Neural crest cell (in vitro differentiated cells): Measurements from ENCODE around the gene FLVCR2. TPM values are rescaled to one million over a fixed set of nuclear protein-coding genes. Genes with fewer than 3 reads are reported as not detected.

Experiments used
- DNase-seq: peaks from one replicate; pipeline ENCODE4 v3.0.0; 2021; ENCODE audit warnings: low read depth, mixed read lengths, low spot score
- H3K27ac Mint-ChIP-seq: one replicate; pipeline ENCODE4 v1.8.0; 2021; ENCODE audit warnings: mild to moderate bottlenecking, mixed read lengths; ENCODE audit not compliant: unreplicated experiment
- H3K27me3 Mint-ChIP-seq: 2 replicates; pipeline ENCODE4 v1.8.0; 2021; ENCODE audit warnings: low read depth, mild to moderate bottlenecking, mixed read lengths
- H3K36me3 Mint-ChIP-seq: 2 replicates; pipeline ENCODE4 v1.8.0; 2021; ENCODE audit warnings: low read depth, mild to moderate bottlenecking, mixed read lengths
- H3K4me1 Mint-ChIP-seq: 2 replicates; pipeline ENCODE4 v1.8.0; 2021; ENCODE audit warnings: mixed read lengths
- H3K4me3 Mint-ChIP-seq: one replicate; pipeline ENCODE4 v1.8.0; 2021; ENCODE audit warnings: mild to moderate bottlenecking, mixed read lengths
- H3K9me3 Mint-ChIP-seq: 2 replicates; pipeline ENCODE4 v1.8.0; 2021; ENCODE audit warnings: mixed read lengths
- CTCF ChIP-seq: fragments of 200-600 bp; sonication (generic); conservative IDR thresholded peaks from 2 replicates; pipeline ENCODE4 v1.5.0; 2021; ENCODE audit warnings: antibody characterized with exemption, mild to moderate bottlenecking
- total RNA-seq: library from RNA; stranded (reverse); gene quantifications from 2 replicates; pipeline ENCODE4 v1.2.1, GENCODE V29; 2021

Gene FLVCR2
- total RNA-seq, 1 donor from 2014 or later, result 3.0 TPM

GRCh38 chr14:75602503-75602902 is 24.1 kb downstream of the FLVCR2 start:
- no peak for DNase-seq
- no peak overlapping the region for H3K4me3 Mint-ChIP-seq
- H3K4me1 Mint-ChIP-seq, result no peaks in the 10 kb centered on the region
- no peaks in the 10 kb centered on the region for H3K36me3 Mint-ChIP-seq
- H3K9me3 Mint-ChIP-seq, result peaks cover under 1% of the 10 kb centered on the region
- peaks cover 14% of the 10 kb centered on the region for H3K27me3 Mint-ChIP-seq
- no peak for TF ChIP-seq CTCF
- H3K27ac Mint-ChIP-seq, result no peak overlapping the region

- no peak for DNase-seq
- Mint-ChIP-seq H3K27ac (no peak overlapping the region), H3K9me3 (peaks cover 8% of the 10 kb centered on the region), H3K36me3 (no peaks in the 10 kb centered on the region), H3K27me3 (peaks cover 4% of the 10 kb centered on the region), H3K4me1 (peaks cover 13% of the 10 kb centered on the region), H3K4me3 (no peak overlapping the region)
- no peak for TF ChIP-seq CTCF
Measured at GRCh38 chr14:75604979-75605851, 26.8 kb downstream of the FLVCR2 start.

- peaks cover 14% of the 10 kb centered on the region for H3K4me1 Mint-ChIP-seq
- peaks cover 2% of the 10 kb centered on the region for H3K27me3 Mint-ChIP-seq
- no peak for TF ChIP-seq CTCF
- H3K36me3 Mint-ChIP-seq, result no peaks in the 10 kb centered on the region
- no peak overlapping the region for H3K4me3 Mint-ChIP-seq
- no peak overlapping the region for H3K27ac Mint-ChIP-seq
- peaks cover 8% of the 10 kb centered on the region for H3K9me3 Mint-ChIP-seq
- no peak for DNase-seq
Measured at GRCh38 chr14:75605916-75606315, 27.5 kb downstream of the FLVCR2 start.

GRCh38 chr14:75607044-75607443 is 28.6 kb downstream of the FLVCR2 start:
- no peak overlapping the region for H3K27ac Mint-ChIP-seq
- no peak for DNase-seq
- no peak for TF ChIP-seq CTCF
- H3K4me3 Mint-ChIP-seq, result no peak overlapping the region
- peaks cover 14% of the 10 kb centered on the region for H3K4me1 Mint-ChIP-seq
- no peaks in the 10 kb centered on the region for H3K27me3 Mint-ChIP-seq
- no peaks in the 10 kb centered on the region for H3K36me3 Mint-ChIP-seq
- H3K9me3 Mint-ChIP-seq, result peaks cover 8% of the 10 kb centered on the region

GRCh38 chr14:75607842-75608640 is 29.6 kb downstream of the FLVCR2 start:
- no peaks in the 10 kb centered on the region for H3K27me3 Mint-ChIP-seq
- peaks cover 12% of the 10 kb centered on the region for H3K9me3 Mint-ChIP-seq
- no peaks in the 10 kb centered on the region for H3K36me3 Mint-ChIP-seq
- H3K4me1 Mint-ChIP-seq, result peaks cover 22% of the 10 kb centered on the region
- no peak overlapping the region for H3K4me3 Mint-ChIP-seq
- TF ChIP-seq CTCF, result no peak
- no peak overlapping the region for H3K27ac Mint-ChIP-seq
- no peak for DNase-seq
